ENCODE results near the gene OR2Y1.

OR2Y1 gene

DNA sequence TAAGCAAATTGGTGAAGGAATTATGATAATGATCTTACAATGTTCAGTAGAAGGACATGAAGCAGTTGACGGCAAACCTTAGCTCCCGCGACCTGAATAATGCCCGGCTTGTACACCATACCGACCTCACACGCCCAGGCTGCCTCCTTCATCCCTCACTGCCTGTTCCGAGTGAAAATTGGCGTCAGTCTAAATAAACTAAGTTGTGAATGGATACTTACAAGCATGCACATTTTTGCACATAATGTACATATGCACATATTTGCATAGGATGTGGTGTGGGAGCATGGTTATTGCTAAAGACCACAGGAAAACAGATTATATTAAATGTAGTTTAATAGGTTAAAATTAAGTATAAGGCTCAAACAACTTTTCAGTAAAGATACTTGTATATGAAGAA, 14.9 kb downstream of the OR2Y1 start:
- no peaks in the 10 kb centered on the region for H4K20me1 ChIP-seq (ENCODE audit: insufficient read depth, low read length)
- no peak overlapping the region for H2AFZ ChIP-seq (ENCODE audit: low read depth, low read length)
- H3K4me1 ChIP-seq (ENCODE audit: insufficient read depth, low read length): no peaks in the 10 kb centered on the region
- no peaks in the 10 kb centered on the region for H3K36me3 ChIP-seq (ENCODE audit: insufficient read depth, low read length)
- no peaks in the 10 kb centered on the region for H3K27me3 ChIP-seq (ENCODE audit: insufficient read depth, low read length, poor library complexity)
- TF ChIP-seq, protein P1, sequence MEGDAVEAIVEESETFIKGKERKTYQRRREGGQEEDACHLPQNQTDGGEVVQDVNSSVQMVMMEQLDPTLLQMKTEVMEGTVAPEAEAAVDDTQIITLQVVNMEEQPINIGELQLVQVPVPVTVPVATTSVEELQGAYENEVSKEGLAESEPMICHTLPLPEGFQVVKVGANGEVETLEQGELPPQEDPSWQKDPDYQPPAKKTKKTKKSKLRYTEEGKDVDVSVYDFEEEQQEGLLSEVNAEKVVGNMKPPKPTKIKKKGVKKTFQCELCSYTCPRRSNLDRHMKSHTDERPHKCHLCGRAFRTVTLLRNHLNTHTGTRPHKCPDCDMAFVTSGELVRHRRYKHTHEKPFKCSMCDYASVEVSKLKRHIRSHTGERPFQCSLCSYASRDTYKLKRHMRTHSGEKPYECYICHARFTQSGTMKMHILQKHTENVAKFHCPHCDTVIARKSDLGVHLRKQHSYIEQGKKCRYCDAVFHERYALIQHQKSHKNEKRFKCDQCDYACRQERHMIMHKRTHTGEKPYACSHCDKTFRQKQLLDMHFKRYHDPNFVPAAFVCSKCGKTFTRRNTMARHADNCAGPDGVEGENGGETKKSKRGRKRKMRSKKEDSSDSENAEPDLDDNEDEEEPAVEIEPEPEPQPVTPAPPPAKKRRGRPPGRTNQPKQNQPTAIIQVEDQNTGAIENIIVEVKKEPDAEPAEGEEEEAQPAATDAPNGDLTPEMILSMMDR (IDR thresholded peaks at IDR 0.05; ENCODE audit: borderline replicate concordance, extremely low read depth, low read length, poor library complexity, severe bottlenecking): no peak
- TF ChIP-seq EZH2 (IDR thresholded peaks at IDR 0.05; ENCODE audit: borderline replicate concordance, low read depth, low read length, severe bottlenecking): no peak
- H3K27ac ChIP-seq (ENCODE audit: low read length): no peak overlapping the region
- no peaks in the 10 kb centered on the region for H3K79me2 ChIP-seq (ENCODE audit: insufficient read depth, low read length)
- H3K9ac ChIP-seq (ENCODE audit: low read depth, low read length): no peak overlapping the region
- no peaks in the 10 kb centered on the region for H3K9me3 ChIP-seq (ENCODE audit: insufficient read depth, low read length, severe bottlenecking)
- H3K4me2 ChIP-seq (ENCODE audit: insufficient read depth, low read length): no peak overlapping the region
- DNase-seq (no peak), ATAC-seq (ENCODE audit: insufficient read depth, low read depth) (no peak)
- H3K4me3 ChIP-seq (ENCODE audit: low read depth in 1 of 2, low read length in 2 of 2): no peak overlapping the region

DNA sequence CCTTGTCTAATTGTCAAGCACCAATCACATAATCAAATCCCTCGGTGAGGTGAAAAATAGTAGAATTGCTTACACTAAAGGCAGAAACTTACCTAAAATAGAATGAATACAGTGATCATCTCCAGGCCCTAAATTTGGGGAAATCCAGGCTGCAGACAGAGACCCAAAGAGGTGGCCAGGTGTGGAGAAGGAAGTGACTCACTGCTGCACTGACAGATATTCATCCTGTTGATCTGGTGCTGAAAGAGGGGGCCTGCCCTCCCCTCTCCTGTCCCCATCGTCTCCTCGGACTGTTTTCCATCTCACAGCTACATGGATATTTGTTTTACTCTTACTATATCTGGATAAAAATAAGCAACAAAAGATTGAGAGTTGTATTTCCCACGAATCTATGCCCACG, 15.9 kb downstream of the OR2Y1 start:
- no peak overlapping the region for H3K9ac ChIP-seq (ENCODE audit: low read depth, low read length)

DNA sequence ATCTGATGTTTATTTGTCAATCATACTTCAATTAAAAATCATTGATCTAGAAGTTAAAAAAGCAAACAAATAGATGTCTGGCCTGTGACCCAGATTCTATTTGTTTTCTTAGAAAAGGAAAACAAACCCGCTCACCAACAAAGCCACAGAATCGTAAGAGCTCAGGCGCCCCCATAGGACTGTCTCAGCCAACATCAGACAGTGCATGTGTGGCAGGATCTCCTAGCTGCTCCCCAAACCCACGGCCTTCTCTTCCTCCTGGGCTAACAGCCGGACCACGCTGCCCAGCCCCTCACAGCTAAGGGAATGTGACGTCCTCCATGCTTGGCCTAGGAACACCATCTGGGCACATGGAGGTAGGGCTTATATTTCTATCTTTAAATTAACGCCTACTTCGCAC, 19.4 kb downstream of the OR2Y1 start:
- Histone ChIP-seq H3K4me2 (ENCODE audit: insufficient read depth, low read length) (no peak overlapping the region), H3K27me3 (ENCODE audit: insufficient read depth, low read length, poor library complexity) (no peaks in the 10 kb centered on the region), H4K20me1 (ENCODE audit: insufficient read depth, low read length) (no peaks in the 10 kb centered on the region), H3K4me1 (ENCODE audit: insufficient read depth, low read length) (no peaks in the 10 kb centered on the region; the same call in 1 of the 2 replicates), H3K4me3 (ENCODE audit: low read depth in 1 of 2, low read length in 2 of 2) (no peak overlapping the region), H3K27ac (ENCODE audit: low read length) (no peak overlapping the region), H3K79me2 (ENCODE audit: insufficient read depth, low read length) (no peaks in the 10 kb centered on the region), H3K36me3 (ENCODE audit: insufficient read depth, low read length) (no peaks in the 10 kb centered on the region), H3K9me3 (ENCODE audit: insufficient read depth, low read length, severe bottlenecking) (no peaks in the 10 kb centered on the region), H2AFZ (ENCODE audit: low read depth, low read length) (no peak overlapping the region), H3K9ac (ENCODE audit: low read depth, low read length) (no peak overlapping the region)
- no peak for TF ChIP-seq EZH2 (IDR thresholded peaks at IDR 0.05; ENCODE audit: borderline replicate concordance, low read depth, low read length, severe bottlenecking)
- TF ChIP-seq, protein P1 (IDR thresholded peaks at IDR 0.05; ENCODE audit: borderline replicate concordance, extremely low read depth, low read length, poor library complexity, severe bottlenecking): no peak
- DNase-seq (no peak), ATAC-seq (ENCODE audit: insufficient read depth, low read depth) (peak; percentile 47; the same call in 1 of the 3 replicates)

More for the DNA sequence above, 15.9 kb downstream of the OR2Y1 start:
- no peaks in the 10 kb centered on the region for H3K27me3 ChIP-seq (ENCODE audit: insufficient read depth, low read length, poor library complexity)
- TF ChIP-seq EZH2 (IDR thresholded peaks at IDR 0.05; ENCODE audit: borderline replicate concordance, low read depth, low read length, severe bottlenecking): no peak
- TF ChIP-seq, protein P1 (IDR thresholded peaks at IDR 0.05; ENCODE audit: borderline replicate concordance, extremely low read depth, low read length, poor library complexity, severe bottlenecking): no peak
- H3K4me2 ChIP-seq (ENCODE audit: insufficient read depth, low read length): no peak overlapping the region
- H2AFZ ChIP-seq (ENCODE audit: low read depth, low read length): no peak overlapping the region
- H3K4me3 ChIP-seq (ENCODE audit: low read depth in 1 of 2, low read length in 2 of 2): no peak overlapping the region
- no peak overlapping the region for H3K27ac ChIP-seq (ENCODE audit: low read length)
- no peaks in the 10 kb centered on the region for H4K20me1 ChIP-seq (ENCODE audit: insufficient read depth, low read length)
- no peaks in the 10 kb centered on the region for H3K36me3 ChIP-seq (ENCODE audit: insufficient read depth, low read length)
- 0 out of 3 replicates have a peak, but pooled peaks have one; percentile 29 for ATAC-seq (ENCODE audit: insufficient read depth, low read depth)
- no peaks in the 10 kb centered on the region for H3K4me1 ChIP-seq (ENCODE audit: insufficient read depth, low read length)
- H3K79me2 ChIP-seq (ENCODE audit: insufficient read depth, low read length): no peaks in the 10 kb centered on the region
- DNase-seq: no peak
- H3K9me3 ChIP-seq (ENCODE audit: insufficient read depth, low read length, severe bottlenecking): no peaks in the 10 kb centered on the region

DNA sequence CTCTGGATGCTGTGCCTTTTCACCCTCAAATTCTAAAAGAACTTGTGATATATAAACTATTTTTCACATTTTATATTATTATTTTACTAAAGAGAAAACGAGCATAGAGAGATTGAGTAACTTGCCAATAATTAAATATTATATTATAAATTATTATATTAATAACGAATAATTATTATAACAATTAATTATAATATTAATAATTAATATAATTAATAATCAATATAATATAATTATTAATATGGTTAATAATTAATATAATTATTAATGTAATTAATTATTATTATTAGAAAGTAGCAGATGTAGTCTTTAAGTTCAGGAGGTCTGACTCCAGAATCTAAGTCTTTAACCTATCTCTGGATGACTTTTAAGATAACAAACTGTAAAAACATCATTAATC, 20.1 kb downstream of the OR2Y1 start:
- Histone ChIP-seq H3K4me2 (ENCODE audit: insufficient read depth, low read length) (no peak overlapping the region), H4K20me1 (ENCODE audit: insufficient read depth, low read length) (no peaks in the 10 kb centered on the region), H3K36me3 (ENCODE audit: insufficient read depth, low read length) (no peaks in the 10 kb centered on the region), H2AFZ (ENCODE audit: low read depth, low read length) (no peak overlapping the region), H3K27me3 (ENCODE audit: insufficient read depth, low read length, poor library complexity) (no peaks in the 10 kb centered on the region), H3K9me3 (ENCODE audit: insufficient read depth, low read length, severe bottlenecking) (no peaks in the 10 kb centered on the region), H3K4me3 (ENCODE audit: low read depth in 1 of 2, low read length in 2 of 2) (no peak overlapping the region), H3K79me2 (ENCODE audit: insufficient read depth, low read length) (no peaks in the 10 kb centered on the region), H3K9ac (ENCODE audit: low read depth, low read length) (no peak overlapping the region), H3K27ac (ENCODE audit: low read length) (no peak overlapping the region), H3K4me1 (ENCODE audit: insufficient read depth, low read length) (no peaks in the 10 kb centered on the region; the same call in 1 of the 2 replicates)
- DNase-seq: no peak
- TF ChIP-seq, protein P1 (IDR thresholded peaks at IDR 0.05; ENCODE audit: borderline replicate concordance, extremely low read depth, low read length, poor library complexity, severe bottlenecking): no peak
- no peak for TF ChIP-seq EZH2 (IDR thresholded peaks at IDR 0.05; ENCODE audit: borderline replicate concordance, low read depth, low read length, severe bottlenecking)
- ATAC-seq (ENCODE audit: insufficient read depth, low read depth): no peak
